H1 (cell line): ENCODE data around the gene MSH5. TPM values are rescaled to one million over a fixed set of nuclear protein-coding genes. Genes with fewer than 3 reads are reported as not detected.
A peak's percentile ranks its signal among the peaks of the same experiment; 100 is the strongest.

Source experiments
- CTCF ChIA-PET: fragments of 300-600 bp; sonication (Branson Sonifier 250); formaldehyde crosslinking; loops from one replicate; lab custom pipeline; 2021; ENCODE audit not compliant: partially characterized antibody; lab: Charles Lee
- POLR2A ChIA-PET: fragments of 300-600 bp; sonication (Branson Sonifier 250); formaldehyde crosslinking; loops from one replicate; lab custom pipeline; 2021; ENCODE audit warnings: inconsistent platforms; ENCODE audit not compliant: partially characterized antibody; lab: Charles Lee
- DNase-seq, 2 experiments: peaks; one replicate each; pipeline versions ENCODE4 v3.0.0 to v3.0.0-alpha.2; 2010 to 2022; ENCODE audit warnings: low spot score in 2 of 2, low read depth in 1 of 2, mixed read lengths in 1 of 2
- FAIRE-seq: peaks from 2 replicates; lab custom pipeline; 2011; peaks lifted over from hg19 to GRCh38; lab: Jason Lieb, UNC
- H2AFZ ChIP-seq: 2 replicates; pipeline ENCODE4 v1.8.1; 2012; ENCODE audit warnings: low read length, inconsistent platforms
- H2AK5ac ChIP-seq: 2 replicates; pipeline ENCODE4 v1.6.1; 2013; ENCODE audit warnings: low read depth, low read length
- H2BK120ac ChIP-seq: replicated peaks from 2 replicates; pipeline ENCODE3; 2013; ENCODE audit warnings: low read depth, low read length, inconsistent platforms
- H2BK12ac ChIP-seq: 2 replicates; pipeline ENCODE4 v1.6.1; 2013; ENCODE audit warnings: low read depth, low read length
- H2BK15ac ChIP-seq: 2 replicates; pipeline ENCODE4 v1.6.1; 2013; ENCODE audit warnings: low read length
- H2BK20ac ChIP-seq: 2 replicates; pipeline ENCODE4 v1.6.1; 2013; ENCODE audit warnings: low read length
- H2BK5ac ChIP-seq: 2 replicates; pipeline ENCODE4 v1.6.1; 2013; ENCODE audit warnings: low read depth, low read length
- H3K14ac ChIP-seq: 2 replicates; pipeline ENCODE4 v1.6.1; 2013; ENCODE audit warnings: inconsistent platforms; ENCODE audit not compliant: insufficient read length
- H3K18ac ChIP-seq: 2 replicates; pipeline ENCODE4 v1.6.1; 2013; ENCODE audit warnings: low read length; ENCODE audit errors: extremely low read depth
- H3K23ac ChIP-seq: 2 replicates; pipeline ENCODE4 v1.6.1; 2013; ENCODE audit warnings: inconsistent platforms; ENCODE audit not compliant: insufficient read length
- H3K23me2 ChIP-seq: 2 replicates; pipeline ENCODE4 v1.6.1; 2013; ENCODE audit warnings: low read depth, low read length
- H3K27ac ChIP-seq: 2 replicates; pipeline ENCODE4 v1.6.1; 2011; ENCODE audit warnings: low read depth, low read length, inconsistent platforms
- H3K27me3 ChIP-seq, 4 experiments: replicated peaks in 1 of 4; 1 replicate in 1 of 4; 2 replicates in 3 of 4; pipeline versions ENCODE4 v1.6.1 to v1.8.1; 2011 to 2013; ENCODE audit warnings: low read length in 3 of 4, mild to moderate bottlenecking in 3 of 4, inconsistent platforms in 2 of 4, mixed read lengths in 2 of 4, moderate library complexity in 1 of 4; ENCODE audit not compliant: control insufficient read depth in 3 of 4, insufficient read depth in 3 of 4; ENCODE audit errors: extremely low read depth in 1 of 4
- H3K36me3 ChIP-seq, 4 experiments: 2 replicates each; pipeline versions ENCODE4 v1.6.1 to v1.8.1; 2011 to 2013; ENCODE audit warnings: mild to moderate bottlenecking in 4 of 4, low read length in 3 of 4, moderate library complexity in 2 of 4, control low read depth in 1 of 4, inconsistent platforms in 1 of 4; ENCODE audit not compliant: insufficient read depth in 4 of 4, control insufficient read depth in 2 of 4
- H3K4ac ChIP-seq: replicated peaks from 2 replicates; pipeline ENCODE3; 2013; ENCODE audit warnings: low read length, low read depth, mixed read lengths, inconsistent platforms; ENCODE audit not compliant: insufficient read length
- H3K4me1 ChIP-seq, 4 experiments: replicated peaks in 1 of 4; 1 replicate in 1 of 4; 2 replicates in 3 of 4; pipeline versions ENCODE4 v1.6.1 to v1.8.1; 2011 to 2013; ENCODE audit warnings: low read length in 3 of 4, inconsistent platforms in 2 of 4, mixed read lengths in 1 of 4; ENCODE audit not compliant: insufficient read depth in 4 of 4, control insufficient read depth in 3 of 4
- H3K4me2 ChIP-seq, 2 experiments: 2 replicates each; pipeline versions ENCODE4 v1.6.1 to v1.8.1; 2011 to 2013; ENCODE audit warnings: low read depth in 2 of 2, low read length in 2 of 2, control low read depth in 1 of 2, inconsistent platforms in 1 of 2, mild to moderate bottlenecking in 1 of 2; ENCODE audit not compliant: insufficient read depth in 1 of 2
- H3K4me3 ChIP-seq, 4 experiments: fragments of 200-600, 300-600 bp in 1 of 4; sonication (generic), shearing (Covaris generic), sonication (Bioruptor Twin) in 1 of 4; 2 replicates each; pipeline versions ENCODE4 v1.5.1 to v1.8.1; 2011 to 2016; ENCODE audit warnings: low read length in 4 of 4, low read depth in 3 of 4, control low read depth in 2 of 4, inconsistent platforms in 2 of 4, mild to moderate bottlenecking in 2 of 4, mixed read lengths in 1 of 4, moderate library complexity in 1 of 4; ENCODE audit not compliant: insufficient read depth in 2 of 4; ENCODE audit errors: extremely low read depth in 1 of 4
- H3K56ac ChIP-seq: replicated peaks from 2 replicates; pipeline ENCODE3; 2013; ENCODE audit warnings: low read depth, mild to moderate bottlenecking, mixed read lengths, low read length, inconsistent platforms; ENCODE audit not compliant: insufficient read length
- H3K79me1 ChIP-seq: 2 replicates; pipeline ENCODE4 v1.6.1; 2013; ENCODE audit warnings: low read depth, low read length, control low read depth
- H3K79me2 ChIP-seq, 2 experiments: 2 replicates each; pipeline versions ENCODE4 v1.6.1 to v1.8.1; 2012 to 2013; ENCODE audit warnings: low read length in 2 of 2, mild to moderate bottlenecking in 2 of 2, inconsistent platforms in 1 of 2; ENCODE audit not compliant: insufficient read depth in 2 of 2, control insufficient read depth in 1 of 2
- H3K9ac ChIP-seq, 4 experiments: replicated peaks in 1 of 4; 1 replicate in 1 of 4; 2 replicates in 3 of 4; pipeline versions ENCODE4 v1.6.1 to v1.8.1; 2011 to 2013; ENCODE audit warnings: low read depth in 3 of 4, low read length in 3 of 4, control low read depth in 2 of 4, mild to moderate bottlenecking in 2 of 4, moderate library complexity in 2 of 4, inconsistent platforms in 1 of 4; ENCODE audit errors: extremely low read depth in 1 of 4
- H3K9me3 ChIP-seq, 2 experiments: 2 replicates each; pipeline versions ENCODE4 v1.6.1 to v1.8.1; 2012 to 2013; ENCODE audit warnings: mild to moderate bottlenecking in 2 of 2, moderate library complexity in 2 of 2, control low read depth in 1 of 2, inconsistent platforms in 1 of 2, low read depth in 1 of 2, low read length in 1 of 2, mixed read lengths in 1 of 2; ENCODE audit not compliant: insufficient read depth in 2 of 2
- H4K20me1 ChIP-seq, 2 experiments: replicated peaks in 1 of 2; 2 replicates each; pipeline versions ENCODE3 to v1.8.1; 2011 to 2013; ENCODE audit warnings: inconsistent platforms in 2 of 2, low read length in 2 of 2, mild to moderate bottlenecking in 1 of 2; ENCODE audit not compliant: insufficient read depth in 2 of 2, control insufficient read depth in 1 of 2
- H4K5ac ChIP-seq: 2 replicates; pipeline ENCODE4 v1.6.1; 2013; ENCODE audit warnings: low read length, low read depth, mixed read lengths, inconsistent platforms; ENCODE audit not compliant: insufficient read length
- H4K8ac ChIP-seq: 2 replicates; pipeline ENCODE4 v1.8.0; 2013; ENCODE audit warnings: mild to moderate bottlenecking, moderate library complexity, low read length, inconsistent platforms; ENCODE audit not compliant: insufficient read depth; ENCODE audit errors: extremely low read depth
- H4K91ac ChIP-seq: replicated peaks from 2 replicates; pipeline ENCODE3; 2013; ENCODE audit warnings: low read length, mixed read lengths, inconsistent platforms; ENCODE audit not compliant: insufficient read length
- EGR1 ChIP-seq: IDR thresholded peaks from 2 replicates; pipeline ENCODE4 v1.6.1; 2011; ENCODE audit warnings: low read depth, low read length, borderline replicate concordance
- KDM4A ChIP-seq: IDR thresholded peaks from one replicate; pipeline ENCODE4 v1.7.1; 2012; ENCODE audit warnings: low read depth, mild to moderate bottlenecking, moderate library complexity, low read length, inconsistent platforms; ENCODE audit not compliant: severe bottlenecking
- KDM5A ChIP-seq: fragments of 200-600 bp; IDR thresholded peaks from 2 replicates; pipeline ENCODE4 v1.7.1; 2012; ENCODE audit warnings: mild to moderate bottlenecking, low read length, inconsistent platforms, mixed read lengths
- NRF1 ChIP-seq: IDR thresholded peaks from 2 replicates; pipeline ENCODE4 v1.6.1; 2011; ENCODE audit warnings: mild to moderate bottlenecking, low read depth, low read length, improper control_type of control experiment
- RAD21 ChIP-seq, 2 experiments: IDR thresholded peaks in 1 of 2; conservative IDR thresholded peaks in 1 of 2; 2 replicates each; pipeline ENCODE4 v1.6.1; 2011; ENCODE audit warnings: low read depth in 2 of 2, low read length in 2 of 2, improper control_type of control experiment in 1 of 2, inconsistent platforms in 1 of 2, mild to moderate bottlenecking in 1 of 2, moderate library complexity in 1 of 2
- WGBS, 2 experiments: shearing (Covaris generic) in 1 of 2; methylation state at CpG; one replicate each; pipeline versions ENCODE4 v1.1.6 to v1.1.7; 2013 to 2015; ENCODE audit warnings: low lambda C conversion rate in 2 of 2, mixed read lengths in 2 of 2, inconsistent platforms in 1 of 2, low coverage in 1 of 2, missing lambda C conversion rate in 1 of 2; ENCODE audit not compliant: insufficient replicate concordance in 2 of 2, insufficient coverage in 1 of 2, insufficient read length in 1 of 2; ENCODE audit errors: extremely low coverage in 1 of 2, missing lambda C conversion rate in 1 of 2; 5-methylcytosine and 5-hydroxymethylcytosine counted together
- polyA plus RNA-seq, 7 experiments: library from polyadenylated mRNA; depleted of rRNA in 3 of 7; stranded (reverse) in 5 of 7; unstranded in 2 of 7; fragments of >200 nt in 5 of 7; fragments of 200-250 nt in 2 of 7; gene quantifications; 1 replicate in 5 of 7; 2 replicates in 1 of 7; 4 replicates in 1 of 7; pipeline versions ENCODE4 v1.2.1 to v1.2.3, GENCODE V29; 2011 to 2013; ENCODE audit warnings: missing spikeins in 2 of 7, mixed read lengths in 2 of 7
- total RNA-seq: library from RNA; stranded (reverse); fragmentation: NEBNext Ultra II Directional; extraction: Animal tissue kit (Norgen Biotek cat#: 25700); gene quantifications from 2 replicates; pipeline ENCODE4 v1.2.1, GENCODE V29; 2021
- TF ChIP-seq, protein P1 (sequence below), 3 experiments: IDR thresholded peaks; 1 replicate in 2 of 3; 2 replicates in 1 of 3; pipeline versions ENCODE4 v1.5.1 to v1.6.1; 2011; ENCODE audit warnings: low read length in 3 of 3, mild to moderate bottlenecking in 3 of 3, inconsistent platforms in 2 of 3, low read depth in 1 of 3, moderate library complexity in 1 of 3; ENCODE audit not compliant: insufficient read depth in 1 of 3; ENCODE audit errors: control extremely low read depth in 1 of 3

The MSH5 gene
- total and polyA plus RNA-seq, 2 of the 8 experiments (the other 6 are each of a cell fraction or from before 2014, with no cell fraction given) = 25.3 to 26.5 TPM

DNA sequence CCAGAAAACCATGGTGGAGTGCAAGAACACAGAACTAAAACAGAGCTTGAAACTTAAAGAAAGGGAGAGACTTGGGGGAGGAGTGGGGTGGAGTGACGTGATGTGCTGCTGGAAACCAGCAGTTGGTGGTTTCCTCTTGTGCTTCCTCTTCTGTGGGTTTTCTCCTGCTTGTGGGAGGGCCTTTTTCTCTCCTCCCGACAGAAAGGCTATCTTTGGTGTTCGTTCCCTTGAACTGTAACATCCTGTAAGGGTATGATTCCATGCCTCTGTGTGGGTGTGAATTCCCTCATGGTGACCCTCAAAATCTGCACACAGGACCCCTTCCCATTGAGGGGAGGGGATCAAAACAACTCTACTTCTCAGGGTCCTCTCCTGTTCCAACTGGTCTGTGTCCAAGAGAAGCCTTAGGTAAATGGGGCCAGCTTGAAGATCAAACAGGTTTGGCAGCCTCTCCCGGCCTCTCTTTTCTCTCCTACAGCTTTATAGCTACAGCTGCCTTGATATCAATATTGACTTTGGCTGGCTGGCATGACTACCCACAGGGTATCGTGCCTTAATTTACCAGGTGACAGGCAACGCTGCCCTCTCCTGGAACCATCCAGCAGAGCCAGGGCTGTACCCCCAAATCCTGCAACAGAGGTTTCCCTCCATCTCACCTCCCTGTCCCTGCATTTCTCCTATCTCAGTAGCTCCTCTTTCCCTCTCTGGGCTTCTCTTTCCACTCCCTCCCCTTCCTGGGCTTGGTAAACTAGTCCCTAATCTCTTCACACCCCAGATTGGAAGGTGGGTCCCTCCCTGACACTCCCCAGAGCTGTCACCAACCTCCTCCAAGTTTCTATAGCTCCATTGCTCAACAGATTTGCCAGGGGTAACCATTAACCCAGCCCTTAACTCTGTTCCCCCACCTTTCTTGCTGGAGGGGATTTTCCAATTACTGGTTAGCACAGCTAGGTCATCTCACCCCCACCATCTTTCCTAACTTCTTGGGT lies 1.5 kb upstream of the MSH5 start:
- peak overlapping the region; percentile 19 for H2BK120ac ChIP-seq
- ChIA-PET CTCF (interaction anchor here (0.6 to 5.9 kb wide), 29 partner anchors 10 to 192 kb away, joined by 3 to 52 read pairs (median 4); partner anchors contain the start of genes APOM, ATP6V1G2, DDAH2 and HSPA1B), POLR2A (interaction anchor here (0.6 to 8.7 kb wide), 24 partner anchors 8 to 390 kb away, joined by 3 to 73 read pairs (median 6); partner anchors contain the start of genes ABHD16A, ATF6B, BAG6 and DDAH2)
- no peak overlapping the region for H4K8ac ChIP-seq
- H2AFZ ChIP-seq = peak overlapping the region; percentile 86; the same call in 1 of the 2 replicates
- 0 out of 2 replicates have a peak overlapping the region, but pooled peaks have one; percentile 3 for H2AK5ac ChIP-seq
- peak overlapping the region; percentile 55 for H3K18ac ChIP-seq
- 0 out of 2 replicates have a peak overlapping the region, but pooled peaks have one; percentile 31 for H3K27ac ChIP-seq
- no peak overlapping the region for H3K23ac ChIP-seq
- peak overlapping the region; percentile 67 for H4K91ac ChIP-seq
- H3K27me3 ChIP-seq = no peaks in the 10 kb centered on the region
- peaks cover 23 to 29% (median 25%) of the 10 kb centered on the region in 4 experiments for H3K4me1 ChIP-seq
- H3K4me3 ChIP-seq = peak overlapping the region in 1 of 4 experiments; percentile 82; a peak in 1 of 8 replicates
- H2BK12ac ChIP-seq = peak overlapping the region; percentile 98; the same call in 1 of the 2 replicates
- peak overlapping the region; percentile 52 to 99; a peak in 3 of 4 replicates for H3K4me2 ChIP-seq
- H3K14ac ChIP-seq = no peak overlapping the region
- H2BK15ac ChIP-seq = peak overlapping the region; percentile 93
- H3K79me2 ChIP-seq = peaks cover 0 to 26% of the 10 kb centered on the region in 2 experiments; a peak in 2 of 4 replicates
- H3K36me3 ChIP-seq = peaks cover 5 to 21% (median 8%) of the 10 kb centered on the region in 4 experiments; a peak in 7 of 8 replicates
- H4K5ac ChIP-seq = no peak overlapping the region
- no peaks in the 10 kb centered on the region; a peak in 1 of 4 replicates for H3K9me3 ChIP-seq
- H3K9ac ChIP-seq = peak overlapping the region in 2 of 4 experiments; percentile 35 to 46; a peak in 1 of 7 replicates
- DNase-seq (no peak), FAIRE-seq (no peak)
- H4K20me1 ChIP-seq = peaks cover 4% of the 10 kb centered on the region in 2 experiments
- peaks cover 20% of the 10 kb centered on the region for H3K23me2 ChIP-seq
- H3K4ac ChIP-seq = peak overlapping the region; percentile 28
- H2BK20ac ChIP-seq = peak overlapping the region; percentile 90; the same call in 1 of the 2 replicates
- H3K79me1 ChIP-seq = peaks cover 8% of the 10 kb centered on the region; the same call in 1 of the 2 replicates
- 56% methylated on average over 6 of the region's 6 CpGs; no CpG with 5 or more reads in 1 of the 2 experiments for WGBS, 2 experiments
- peak overlapping the region; percentile 86; the same call in 1 of the 2 replicates for H2BK5ac ChIP-seq
- peak overlapping the region; percentile 5 for H3K56ac ChIP-seq
- no peak for TF ChIP-seq EGR1
- TF ChIP-seq, protein P1, sequence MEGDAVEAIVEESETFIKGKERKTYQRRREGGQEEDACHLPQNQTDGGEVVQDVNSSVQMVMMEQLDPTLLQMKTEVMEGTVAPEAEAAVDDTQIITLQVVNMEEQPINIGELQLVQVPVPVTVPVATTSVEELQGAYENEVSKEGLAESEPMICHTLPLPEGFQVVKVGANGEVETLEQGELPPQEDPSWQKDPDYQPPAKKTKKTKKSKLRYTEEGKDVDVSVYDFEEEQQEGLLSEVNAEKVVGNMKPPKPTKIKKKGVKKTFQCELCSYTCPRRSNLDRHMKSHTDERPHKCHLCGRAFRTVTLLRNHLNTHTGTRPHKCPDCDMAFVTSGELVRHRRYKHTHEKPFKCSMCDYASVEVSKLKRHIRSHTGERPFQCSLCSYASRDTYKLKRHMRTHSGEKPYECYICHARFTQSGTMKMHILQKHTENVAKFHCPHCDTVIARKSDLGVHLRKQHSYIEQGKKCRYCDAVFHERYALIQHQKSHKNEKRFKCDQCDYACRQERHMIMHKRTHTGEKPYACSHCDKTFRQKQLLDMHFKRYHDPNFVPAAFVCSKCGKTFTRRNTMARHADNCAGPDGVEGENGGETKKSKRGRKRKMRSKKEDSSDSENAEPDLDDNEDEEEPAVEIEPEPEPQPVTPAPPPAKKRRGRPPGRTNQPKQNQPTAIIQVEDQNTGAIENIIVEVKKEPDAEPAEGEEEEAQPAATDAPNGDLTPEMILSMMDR (IDR thresholded peaks at IDR 0.05; ENCODE audit: control extremely low read depth in 1 of 3, insufficient read depth in 1 of 3, low read depth in 1 of 3, low read length in 3 of 3) = peak in 2 of 3 experiments; percentile 43 to 57; a peak in 3 of 4 replicates
- peak; percentile 63 to 65 for TF ChIP-seq RAD21 (IDR thresholded peaks at IDR 0.05 in 1 of 2, conservative IDR thresholded peaks at IDR 0.05 in 1 of 2; ENCODE audit: low read depth in 2 of 2, low read length in 2 of 2)
- TF ChIP-seq KDM5A = no peak
- TF ChIP-seq KDM4A = no peak
- no peak for TF ChIP-seq NRF1
